H9 (cell line): ENCODE results near the gene FGF6. TPM values are rescaled to one million over a fixed set of nuclear protein-coding genes. Genes with fewer than 3 reads are reported as not detected.

ENCODE experiments used
- DNase-seq: peaks from one replicate; pipeline ENCODE4 v3.0.0-alpha.2; 2017
- H2AFZ ChIP-seq: one replicate; pipeline ENCODE4 v1.6.1; 2013; ENCODE audit warnings: mild to moderate bottlenecking, low read length, control low read depth, moderate library complexity
- H2AK5ac ChIP-seq: 2 replicates; pipeline ENCODE4 v1.6.1; 2013; ENCODE audit warnings: low read length, control low read depth, mixed read lengths; ENCODE audit not compliant: insufficient read length
- H2BK120ac ChIP-seq: one replicate; pipeline ENCODE4 v1.6.1; 2013; ENCODE audit warnings: low read depth, mild to moderate bottlenecking, low read length, control low read depth, inconsistent platforms; ENCODE audit not compliant: poor library complexity, severe bottlenecking
- H2BK12ac ChIP-seq: 2 replicates; pipeline ENCODE4 v1.6.1; 2013; ENCODE audit warnings: low read length, control low read depth, mixed read lengths, low read depth; ENCODE audit not compliant: insufficient read length
- H2BK15ac ChIP-seq: 2 replicates; pipeline ENCODE4 v1.6.1; 2013; ENCODE audit warnings: low read depth, low read length, control low read depth
- H2BK20ac ChIP-seq: one replicate; pipeline ENCODE4 v1.6.1; 2013; ENCODE audit warnings: low read depth, mild to moderate bottlenecking, low read length, control low read depth, inconsistent platforms; ENCODE audit not compliant: poor library complexity, severe bottlenecking
- H2BK5ac ChIP-seq: 2 replicates; pipeline ENCODE4 v1.6.1; 2013; ENCODE audit warnings: low read length, control low read depth, mixed read lengths; ENCODE audit not compliant: insufficient read length
- H3K14ac ChIP-seq: 2 replicates; pipeline ENCODE4 v1.6.1; 2013; ENCODE audit warnings: low read length, control low read depth; ENCODE audit not compliant: insufficient read depth
- H3K18ac ChIP-seq: 2 replicates; pipeline ENCODE4 v1.6.1; 2013; ENCODE audit warnings: low read depth, mild to moderate bottlenecking, mixed read lengths, low read length, control low read depth; ENCODE audit not compliant: insufficient read length
- H3K23ac ChIP-seq: 2 replicates; pipeline ENCODE4 v1.6.1; 2013; ENCODE audit warnings: low read length, control low read depth, mixed read lengths, low read depth; ENCODE audit not compliant: insufficient read length
- H3K23me2 ChIP-seq: 2 replicates; pipeline ENCODE4 v1.6.1; 2013; ENCODE audit warnings: low read depth, mild to moderate bottlenecking, mixed read lengths, low read length, control low read depth; ENCODE audit not compliant: insufficient read length, poor library complexity, severe bottlenecking
- H3K27ac ChIP-seq: 2 replicates; pipeline ENCODE4 v1.5.1; 2013; ENCODE audit warnings: low read length, control low read depth, mixed read lengths, low read depth; ENCODE audit not compliant: insufficient read length
- H3K27me3 ChIP-seq: 2 replicates; pipeline ENCODE4 v1.6.1; 2013; ENCODE audit warnings: low read length, control low read depth, inconsistent platforms; ENCODE audit not compliant: insufficient read depth
- H3K4ac ChIP-seq: 2 replicates; pipeline ENCODE4 v1.6.1; 2013; ENCODE audit warnings: low read depth, mild to moderate bottlenecking, control low read depth, inconsistent platforms, low read length, moderate library complexity
- H3K4me1 ChIP-seq: 2 replicates; pipeline ENCODE4 v1.6.1; 2013; ENCODE audit warnings: low read length, control low read depth, inconsistent platforms; ENCODE audit not compliant: insufficient read depth
- H3K4me2 ChIP-seq: 2 replicates; pipeline ENCODE4 v1.6.1; 2013; ENCODE audit warnings: low read length, control low read depth, mixed read lengths; ENCODE audit not compliant: insufficient read length, insufficient read depth
- H3K56ac ChIP-seq: 2 replicates; pipeline ENCODE4 v1.6.1; 2013; ENCODE audit warnings: low read depth, mild to moderate bottlenecking, mixed read lengths, low read length, control low read depth; ENCODE audit not compliant: insufficient read length
- H3K79me1 ChIP-seq: 2 replicates; pipeline ENCODE4 v1.6.1; 2013; ENCODE audit warnings: low read depth, mild to moderate bottlenecking, moderate library complexity, low read length, control low read depth, inconsistent platforms; ENCODE audit not compliant: insufficient read depth, poor library complexity, severe bottlenecking
- H3K79me2 ChIP-seq: 2 replicates; pipeline ENCODE4 v1.6.1; 2013; ENCODE audit warnings: low read length, control low read depth, inconsistent platforms; ENCODE audit not compliant: insufficient read depth
- H3K9ac ChIP-seq: 2 replicates; pipeline ENCODE4 v1.6.1; 2013; ENCODE audit warnings: low read length, control low read depth, mixed read lengths; ENCODE audit not compliant: insufficient read length; ENCODE audit errors: extremely low read depth
- H3K9me3 ChIP-seq: one replicate; pipeline ENCODE4 v1.6.1; 2013; ENCODE audit warnings: low read depth, low read length, inconsistent platforms; ENCODE audit not compliant: control insufficient read depth
- H3T11ph ChIP-seq: one replicate; pipeline ENCODE4 v1.6.1; 2013; ENCODE audit warnings: mild to moderate bottlenecking, low read length, control low read depth, inconsistent platforms
- H4K20me1 ChIP-seq: one replicate; pipeline ENCODE4 v1.6.1; 2013; ENCODE audit not compliant: control insufficient read depth, insufficient read length, insufficient read depth
- H4K5ac ChIP-seq: 2 replicates; pipeline ENCODE4 v1.6.1; 2013; ENCODE audit warnings: low read depth, mild to moderate bottlenecking, mixed read lengths, low read length, control low read depth; ENCODE audit not compliant: insufficient read length
- H4K8ac ChIP-seq: replicated peaks from 2 replicates; pipeline ENCODE4 v1.6.1; 2013; ENCODE audit warnings: low read length, control low read depth, mixed read lengths, low read depth; ENCODE audit not compliant: insufficient read length
- H4K91ac ChIP-seq: 2 replicates; pipeline ENCODE4 v1.6.1; 2013; ENCODE audit warnings: low read depth, mild to moderate bottlenecking, moderate library complexity, mixed read lengths, low read length, control low read depth; ENCODE audit not compliant: insufficient read length
- H3K27ac Mint-ChIP-seq, 3 experiments: 2 replicates in 2 of 3; 3 replicates in 1 of 3; pipeline ENCODE4 v1.8.0; 2020 to 2021; ENCODE audit warnings: mixed read lengths in 3 of 3, mild to moderate bottlenecking in 1 of 3, moderate library complexity in 1 of 3
- H3K27me3 Mint-ChIP-seq: 2 replicates; pipeline ENCODE4 v1.8.0; 2021; ENCODE audit warnings: low read depth, mild to moderate bottlenecking, moderate library complexity, mixed read lengths
- H3K36me3 Mint-ChIP-seq, 3 experiments: 2 replicates in 2 of 3; 3 replicates in 1 of 3; pipeline ENCODE4 v1.8.0; 2020 to 2021; ENCODE audit warnings: low read depth in 3 of 3, mixed read lengths in 3 of 3; ENCODE audit not compliant: insufficient read depth in 1 of 3
- H3K4me1 Mint-ChIP-seq, 2 experiments: 2 replicates each; pipeline ENCODE4 v1.8.0; 2020; ENCODE audit warnings: mixed read lengths in 2 of 2
- H3K4me3 Mint-ChIP-seq, 2 experiments: 2 replicates in 1 of 2; 3 replicates in 1 of 2; pipeline ENCODE4 v1.8.0; 2020 to 2021; ENCODE audit warnings: mild to moderate bottlenecking in 2 of 2, mixed read lengths in 2 of 2, moderate library complexity in 1 of 2
- H3K9me3 Mint-ChIP-seq, 2 experiments: 2 replicates in 1 of 2; 3 replicates in 1 of 2; pipeline ENCODE4 v1.8.0; 2020; ENCODE audit warnings: mild to moderate bottlenecking in 2 of 2, mixed read lengths in 2 of 2, moderate library complexity in 1 of 2
- WGBS: extraction: QIAGEN DNeasy Blood & Tissue Kit; methylation state at CpG from one replicate; pipeline ENCODE4 v1.1.7; 2013; ENCODE audit warnings: missing lambda C conversion rate, low lambda C conversion rate, mixed read lengths; ENCODE audit not compliant: insufficient read length; ENCODE audit errors: extremely low coverage; 5-methylcytosine and 5-hydroxymethylcytosine counted together
- total RNA-seq: library from RNA; stranded (reverse); gene quantifications from 2 replicates; pipeline ENCODE4 v1.2.1, GENCODE V29; 2021
- TF ChIP-seq, protein P1 (sequence below): fragments of 200-600 bp; sonication (generic); conservative IDR thresholded peaks from 3 replicates; pipeline ENCODE4 v1.8.0; 2021; ENCODE audit warnings: antibody characterized with exemption, mild to moderate bottlenecking

Gene FGF6
- total RNA-seq, 1 experiment from 2014 or later, result not detected

DNA sequence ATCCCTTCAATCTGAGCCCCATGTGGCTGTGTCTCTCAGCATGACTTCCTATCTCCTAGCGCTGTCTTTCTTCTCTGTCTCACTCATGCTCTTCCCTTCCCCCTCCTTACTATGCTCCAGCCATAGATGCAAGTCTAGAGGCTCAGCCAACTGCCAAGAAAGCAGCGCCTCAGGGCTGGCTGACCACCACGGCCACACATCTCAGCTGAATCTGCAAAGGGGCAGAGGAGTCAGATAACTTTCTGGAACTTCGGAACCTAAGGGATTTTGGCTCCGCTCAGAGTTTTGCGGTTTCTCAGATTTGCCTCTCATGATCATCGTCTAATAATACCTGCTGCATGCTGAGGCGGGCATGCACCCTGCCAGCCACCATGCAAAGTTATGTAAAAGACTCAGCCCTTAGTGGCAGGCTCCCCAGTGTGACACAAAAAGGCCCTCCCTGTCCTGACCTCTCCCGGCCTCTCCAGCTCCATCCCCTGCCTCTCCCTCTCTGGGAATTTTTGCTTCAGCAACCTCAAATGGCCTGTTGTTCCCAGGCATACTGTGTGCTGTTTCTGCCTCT, 5.0 kb upstream of the FGF6 start:
- no peak overlapping the region for H2BK12ac ChIP-seq
- H3K4me2 ChIP-seq, result peak overlapping the region; percentile 56
- H2AFZ ChIP-seq, result no peak overlapping the region
- peaks cover 10% of the 10 kb centered on the region for H3K23me2 ChIP-seq
- no peaks in the 10 kb centered on the region for H3K9me3 ChIP-seq
- no peaks in the 10 kb centered on the region for H3K79me1 ChIP-seq
- no peak overlapping the region for H2BK5ac ChIP-seq
- DNase-seq, result peak; percentile 72
- WGBS, result no CpG with 5 or more reads among the region's 9 CpGs
- peaks cover 6 to 14% of the 10 kb centered on the region in 2 experiments for H3K9me3 Mint-ChIP-seq
- H3K27ac ChIP-seq, result no peak overlapping the region
- H4K20me1 ChIP-seq, result no peaks in the 10 kb centered on the region
- no peak overlapping the region for H3T11ph ChIP-seq
- H3K4me3 Mint-ChIP-seq, result peak overlapping the region; percentile 45 to 63
- H2BK120ac ChIP-seq, result no peak overlapping the region
- no peak overlapping the region for H3K18ac ChIP-seq
- H3K23ac ChIP-seq, result no peak overlapping the region
- H3K56ac ChIP-seq, result no peak overlapping the region
- H2BK20ac ChIP-seq, result no peak overlapping the region
- no peak overlapping the region for H4K5ac ChIP-seq
- TF ChIP-seq, protein P1, sequence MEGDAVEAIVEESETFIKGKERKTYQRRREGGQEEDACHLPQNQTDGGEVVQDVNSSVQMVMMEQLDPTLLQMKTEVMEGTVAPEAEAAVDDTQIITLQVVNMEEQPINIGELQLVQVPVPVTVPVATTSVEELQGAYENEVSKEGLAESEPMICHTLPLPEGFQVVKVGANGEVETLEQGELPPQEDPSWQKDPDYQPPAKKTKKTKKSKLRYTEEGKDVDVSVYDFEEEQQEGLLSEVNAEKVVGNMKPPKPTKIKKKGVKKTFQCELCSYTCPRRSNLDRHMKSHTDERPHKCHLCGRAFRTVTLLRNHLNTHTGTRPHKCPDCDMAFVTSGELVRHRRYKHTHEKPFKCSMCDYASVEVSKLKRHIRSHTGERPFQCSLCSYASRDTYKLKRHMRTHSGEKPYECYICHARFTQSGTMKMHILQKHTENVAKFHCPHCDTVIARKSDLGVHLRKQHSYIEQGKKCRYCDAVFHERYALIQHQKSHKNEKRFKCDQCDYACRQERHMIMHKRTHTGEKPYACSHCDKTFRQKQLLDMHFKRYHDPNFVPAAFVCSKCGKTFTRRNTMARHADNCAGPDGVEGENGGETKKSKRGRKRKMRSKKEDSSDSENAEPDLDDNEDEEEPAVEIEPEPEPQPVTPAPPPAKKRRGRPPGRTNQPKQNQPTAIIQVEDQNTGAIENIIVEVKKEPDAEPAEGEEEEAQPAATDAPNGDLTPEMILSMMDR, result no peak
- H3K4me1 ChIP-seq, result peaks cover 8% of the 10 kb centered on the region; the same call in 1 of the 2 replicates
- no peak overlapping the region for H4K8ac ChIP-seq
- no peaks in the 10 kb centered on the region for H3K79me2 ChIP-seq
- no peak overlapping the region for H4K91ac ChIP-seq
- H3K4me1 Mint-ChIP-seq, result peaks cover 47 to 54% of the 10 kb centered on the region in 2 experiments
- no peak overlapping the region for H2BK15ac ChIP-seq
- H3K14ac ChIP-seq, result no peak overlapping the region
- no peak overlapping the region for H3K9ac ChIP-seq
- H3K36me3 Mint-ChIP-seq, result peaks cover 0 to 18% (median 11%) of the 10 kb centered on the region in 3 experiments; a peak in 6 of 7 replicates
- H3K4ac ChIP-seq, result no peak overlapping the region
- H2AK5ac ChIP-seq, result no peak overlapping the region
- peaks cover 8% of the 10 kb centered on the region; the same call in 1 of the 2 replicates for H3K27me3 Mint-ChIP-seq
- peak overlapping the region; percentile 19 to 78 (median 72) for H3K27ac Mint-ChIP-seq
- no peaks in the 10 kb centered on the region for H3K27me3 ChIP-seq
